Endothelial cell of umbilical vein (primary cell): ENCODE results near the gene LCP1.

Experiments used
- CTCF ChIP-seq, 2 donors: IDR thresholded peaks; 1 replicate in 1 of 2; 2 replicates in 1 of 2; pipeline ENCODE4 v1.5.1; 2011; ENCODE audit warnings: low read length in 2 of 2, mild to moderate bottlenecking in 2 of 2, moderate library complexity in 2 of 2, control low read depth in 1 of 2, inconsistent platforms in 1 of 2, low read depth in 1 of 2; ENCODE audit not compliant: insufficient read depth in 1 of 2; ENCODE audit errors: extremely low read depth in 1 of 2
- JUN ChIP-seq: IDR thresholded peaks from 2 replicates; pipeline ENCODE4 v1.6.1; 2011; ENCODE audit warnings: borderline replicate concordance, low read depth; ENCODE audit not compliant: insufficient read length, insufficient read depth

GRCh38 chr13:46184277-46184699, 2.3 kb upstream of the LCP1 start:
- peak; percentile 65 to 66 for TF ChIP-seq CTCF (IDR thresholded peaks at IDR 0.05; ENCODE audit: extremely low read depth in 1 of 2, insufficient read depth in 1 of 2, low read depth in 1 of 2, low read length in 2 of 2)
- TF ChIP-seq JUN: no peak
